Measurements from ENCODE around the gene KDSR.

The KDSR gene

DNA sequence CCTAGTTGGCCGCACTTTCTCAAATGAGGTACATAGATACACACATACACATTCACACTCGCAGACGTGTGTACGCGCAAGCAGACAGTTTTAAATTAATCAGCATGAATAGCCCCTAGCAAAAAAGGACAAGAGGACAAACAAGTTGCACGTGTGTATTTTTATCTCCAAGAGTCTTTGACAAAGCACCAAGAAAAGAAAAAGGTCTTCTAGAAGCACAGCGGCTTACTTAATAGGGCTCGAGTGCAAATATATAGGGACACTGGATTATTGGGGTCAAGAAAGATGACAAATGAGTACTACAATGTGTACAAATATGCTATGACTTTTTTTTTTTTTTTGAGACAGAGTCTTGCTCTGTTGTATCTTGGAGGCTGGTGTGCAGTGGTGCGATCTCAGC lies 45.7 kb downstream of the KDSR start:
- ATAC-seq (replicated peaks) (no peak), DNase-seq (no peak)
- Mint-ChIP-seq H3K36me3 (peaks cover 22 to 27% of the 10 kb centered on the region in 2 donors), H3K9me3 (no peaks in the 10 kb centered on the region), H3K27ac (peak overlapping the region; percentile 97), H3K4me3 (peak overlapping the region; percentile 93 to 94), H3K4me1 (peaks cover 19 to 26% of the 10 kb centered on the region in 2 donors), H3K27me3 (no peaks in the 10 kb centered on the region)

DNA sequence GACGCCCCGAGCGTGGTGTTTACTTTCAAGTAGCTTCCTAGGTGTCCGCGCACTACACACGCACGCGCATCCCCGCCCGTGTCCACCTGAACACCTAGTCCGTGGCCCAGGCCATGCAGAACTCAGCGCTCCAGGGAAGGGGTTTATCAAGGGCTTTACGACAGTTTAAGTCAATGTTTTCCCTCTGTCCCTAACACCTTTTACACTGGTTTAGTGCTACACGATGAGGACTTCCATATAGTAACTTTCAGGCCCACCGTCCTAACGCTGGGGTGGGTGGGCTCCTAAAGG lies 46.1 kb downstream of the KDSR start:
- peak overlapping the region; percentile 93 to 94 for H3K4me3 Mint-ChIP-seq
- no peak for ATAC-seq (replicated peaks)
- peak overlapping the region; percentile 97 for H3K27ac Mint-ChIP-seq
- H3K27me3 Mint-ChIP-seq = no peaks in the 10 kb centered on the region
- H3K36me3 Mint-ChIP-seq = peaks cover 24 to 30% of the 10 kb centered on the region in 2 donors
- H3K4me1 Mint-ChIP-seq = peaks cover 19 to 27% of the 10 kb centered on the region in 2 donors
- no peaks in the 10 kb centered on the region for H3K9me3 Mint-ChIP-seq
- no peak for DNase-seq

DNA sequence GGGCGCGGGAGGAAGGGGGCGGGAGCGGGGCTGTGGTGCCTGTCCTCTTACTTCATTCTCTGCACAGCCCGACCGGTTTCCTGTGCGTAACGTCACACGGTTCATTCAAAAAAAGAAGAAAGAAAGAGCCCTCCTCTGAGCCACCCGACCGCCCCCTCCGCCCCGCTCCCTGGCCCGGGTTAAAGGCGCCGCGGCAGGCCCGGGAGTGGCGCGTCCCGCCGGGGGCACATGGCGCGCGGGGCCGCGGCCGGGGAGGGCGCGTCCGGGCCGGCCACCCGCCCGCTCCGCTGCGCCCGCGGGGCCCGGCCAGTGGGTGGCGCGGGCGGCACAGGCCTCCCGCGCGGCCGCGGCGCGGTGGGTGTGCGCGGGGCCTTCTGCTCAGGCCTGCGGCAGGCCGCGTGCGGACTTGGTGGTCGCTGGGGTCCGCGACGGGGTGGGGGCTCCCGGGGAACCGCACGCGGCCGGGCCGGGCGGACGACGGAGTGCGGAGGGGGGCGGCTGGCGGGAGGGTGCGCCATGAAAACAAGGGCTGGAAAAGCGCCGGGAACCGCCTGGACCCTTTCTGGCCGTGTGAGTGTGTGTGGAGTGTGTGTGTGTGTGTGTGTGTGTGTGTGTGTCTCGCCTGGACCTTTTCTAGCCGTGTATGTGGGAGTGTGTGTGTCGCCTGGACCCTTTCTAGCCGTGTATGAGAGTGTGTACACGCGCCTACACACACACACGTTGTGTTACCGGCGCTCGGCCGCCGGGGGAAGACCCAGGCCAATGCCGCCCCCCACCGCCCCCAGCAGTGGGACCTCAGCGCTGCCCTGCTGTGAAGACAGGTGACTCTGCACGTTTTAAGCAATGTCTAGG lies 46.7 kb downstream of the KDSR start:
- H3K4me1 Mint-ChIP-seq = peaks cover 21 to 32% of the 10 kb centered on the region in 2 donors
- no peaks in the 10 kb centered on the region for H3K27me3 Mint-ChIP-seq
- peak overlapping the region; percentile 97 for H3K27ac Mint-ChIP-seq
- peaks cover 27 to 33% of the 10 kb centered on the region in 2 donors for H3K36me3 Mint-ChIP-seq
- H3K4me3 Mint-ChIP-seq = peak overlapping the region; percentile 93 to 94
- no peaks in the 10 kb centered on the region for H3K9me3 Mint-ChIP-seq
- ATAC-seq (replicated peaks) (peak; percentile 80 to 82), DNase-seq (peak; percentile 82)

DNA sequence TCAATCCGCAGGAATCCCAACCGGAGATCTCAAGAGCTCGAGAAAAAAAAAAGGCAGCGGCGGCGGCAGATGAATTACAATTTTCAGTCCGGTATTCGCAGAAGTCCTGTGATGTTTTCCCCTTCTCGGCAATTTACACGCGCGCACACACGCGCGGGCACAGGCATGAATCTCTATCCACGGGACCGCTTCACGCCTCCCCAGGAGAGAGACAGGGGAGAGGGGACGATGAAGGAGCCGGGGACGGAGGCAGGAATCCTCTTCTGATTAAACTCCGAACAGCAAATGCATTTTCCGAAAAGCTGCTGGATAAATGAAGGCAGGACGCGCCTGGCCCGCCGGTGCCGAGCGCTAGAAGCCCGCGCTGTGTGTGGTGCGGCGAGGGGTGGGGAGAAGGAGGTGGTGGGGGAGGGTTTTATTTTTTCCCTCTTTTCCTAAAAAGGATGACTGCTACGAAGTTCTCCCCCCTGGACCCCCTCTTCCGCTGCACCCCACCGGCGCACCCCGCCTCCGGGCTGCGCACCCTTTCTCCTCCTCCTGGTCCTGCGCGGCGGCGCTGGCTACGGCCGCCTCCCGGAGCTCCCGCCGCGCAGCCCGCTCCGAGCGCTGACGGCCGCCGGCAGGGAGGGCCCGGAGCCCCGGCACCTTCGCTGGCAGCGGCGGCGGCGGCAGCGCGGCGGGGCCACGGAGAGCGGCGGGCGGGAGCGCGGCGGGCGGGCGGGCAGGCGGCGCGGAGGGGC lies 47.5 kb downstream of the KDSR start, which contains the start of gene BCL2:
BCL2 (minus strand) TSS at position 387 of the 740 bp plus-strand sequence.
- DNase-seq (no peak), ATAC-seq (replicated peaks) (peak; percentile 19 to 32)
- Mint-ChIP-seq H3K27me3 (no peaks in the 10 kb centered on the region), H3K9me3 (no peaks in the 10 kb centered on the region), H3K4me1 (peaks cover 28 to 40% of the 10 kb centered on the region in 2 donors), H3K4me3 (peak within 1 kb of the TSS; percentile 94 to 97), H3K36me3 (peaks cover 35 to 41% of the 10 kb centered on the region in 2 donors), H3K27ac (peak within 1 kb of the TSS; percentile 98)

DNA sequence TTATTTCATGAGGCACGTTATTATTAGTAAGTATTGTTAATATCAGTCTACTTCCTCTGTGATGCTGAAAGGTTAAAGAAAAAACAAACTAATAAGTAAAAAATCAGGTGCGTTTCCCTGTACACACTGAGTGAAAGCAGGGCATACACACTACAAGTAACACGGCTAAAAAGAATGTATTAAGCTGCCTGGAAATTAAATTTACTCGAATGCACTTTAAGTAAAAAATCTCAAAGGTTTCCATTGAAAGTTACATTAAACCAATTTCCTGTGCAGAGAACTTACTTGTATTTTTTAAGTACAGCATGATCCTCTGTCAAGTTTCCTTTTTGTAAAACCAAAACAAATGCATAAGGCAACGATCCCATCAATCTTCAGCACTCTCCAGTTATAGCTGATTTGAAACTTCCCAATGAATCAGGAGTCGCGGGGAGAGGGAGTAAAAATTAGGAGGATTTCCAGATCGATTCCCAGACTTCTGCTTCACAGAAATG lies 48.1 kb downstream of the KDSR start:
- peak overlapping the region; percentile 94 to 97 for H3K4me3 Mint-ChIP-seq
- no peaks in the 10 kb centered on the region for H3K27me3 Mint-ChIP-seq
- peak overlapping the region; percentile 98 for H3K27ac Mint-ChIP-seq
- peaks cover 33 to 46% of the 10 kb centered on the region in 2 donors for H3K4me1 Mint-ChIP-seq
- DNase-seq = no peak
- no peak for ATAC-seq (replicated peaks)
- peaks cover 40 to 47% of the 10 kb centered on the region in 2 donors for H3K36me3 Mint-ChIP-seq
- no peaks in the 10 kb centered on the region for H3K9me3 Mint-ChIP-seq

DNA sequence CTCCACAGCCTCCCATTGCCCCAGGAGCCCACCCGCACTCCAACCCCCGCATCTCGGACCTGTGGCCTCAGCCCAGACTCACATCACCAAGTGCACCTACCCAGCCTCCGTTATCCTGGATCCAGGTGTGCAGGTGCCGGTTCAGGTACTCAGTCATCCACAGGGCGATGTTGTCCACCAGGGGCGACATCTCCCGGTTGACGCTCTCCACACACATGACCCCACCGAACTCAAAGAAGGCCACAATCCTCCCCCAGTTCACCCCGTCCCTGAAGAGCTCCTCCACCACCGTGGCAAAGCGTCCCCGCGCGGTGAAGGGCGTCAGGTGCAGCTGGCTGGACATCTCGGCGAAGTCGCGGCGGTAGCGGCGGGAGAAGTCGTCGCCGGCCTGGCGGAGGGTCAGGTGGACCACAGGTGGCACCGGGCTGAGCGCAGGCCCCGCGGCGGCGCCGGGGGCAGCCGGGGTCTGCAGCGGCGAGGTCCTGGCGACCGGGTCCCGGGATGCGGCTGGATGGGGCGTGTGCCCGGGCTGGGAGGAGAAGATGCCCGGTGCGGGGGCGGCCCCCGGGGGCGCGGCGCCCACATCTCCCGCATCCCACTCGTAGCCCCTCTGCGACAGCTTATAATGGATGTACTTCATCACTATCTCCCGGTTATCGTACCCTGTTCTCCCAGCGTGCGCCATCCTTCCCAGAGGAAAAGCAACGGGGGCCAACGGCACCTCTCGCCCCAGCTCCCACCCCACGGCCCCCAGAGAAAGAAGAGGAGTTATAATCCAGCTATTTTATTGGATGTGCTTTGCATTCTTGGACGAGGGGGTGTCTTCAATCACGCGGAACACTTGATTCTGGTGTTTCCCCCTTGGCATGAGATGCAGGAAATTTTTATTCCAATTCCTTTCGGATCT lies 48.8 kb downstream of the KDSR start:
- DNase-seq (peak; percentile 85), ATAC-seq (replicated peaks) (peak; percentile 66 to 69)
- Mint-ChIP-seq H3K9me3 (no peaks in the 10 kb centered on the region), H3K36me3 (peaks cover 40 to 53% of the 10 kb centered on the region in 2 donors), H3K4me1 (peaks cover 36 to 52% of the 10 kb centered on the region in 2 donors), H3K27me3 (no peaks in the 10 kb centered on the region), H3K27ac (peak overlapping the region; percentile 98), H3K4me3 (peak overlapping the region; percentile 94 to 97)

DNA sequence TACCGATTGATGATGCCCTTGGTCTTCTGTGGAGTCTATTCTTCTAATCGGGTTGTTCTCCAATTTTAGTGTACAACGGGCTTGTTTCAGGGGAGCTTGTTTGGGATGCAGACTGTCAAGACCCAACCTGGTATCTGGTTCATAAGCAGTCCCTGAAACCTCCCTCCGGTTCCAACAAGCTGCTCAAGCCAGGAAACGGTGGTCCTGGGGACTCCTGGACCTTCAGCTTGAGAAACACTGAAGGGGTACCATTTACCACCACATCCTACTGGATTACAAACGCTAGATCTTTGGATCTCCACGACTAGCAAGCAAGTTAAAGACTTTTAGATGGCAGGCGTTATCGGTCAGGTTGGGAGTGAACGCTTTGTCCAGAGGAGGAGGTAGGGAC lies 49.5 kb downstream of the KDSR start:
- peak overlapping the region; percentile 97 for H3K27ac Mint-ChIP-seq
- ATAC-seq (replicated peaks) (no peak), DNase-seq (no peak)
- H3K36me3 Mint-ChIP-seq = peaks cover 40 to 56% of the 10 kb centered on the region in 2 donors
- H3K4me3 Mint-ChIP-seq = peak overlapping the region; percentile 94 to 97
- H3K4me1 Mint-ChIP-seq = peaks cover 33 to 52% of the 10 kb centered on the region in 2 donors
- H3K9me3 Mint-ChIP-seq = no peaks in the 10 kb centered on the region
- H3K27me3 Mint-ChIP-seq = no peaks in the 10 kb centered on the region

DNA sequence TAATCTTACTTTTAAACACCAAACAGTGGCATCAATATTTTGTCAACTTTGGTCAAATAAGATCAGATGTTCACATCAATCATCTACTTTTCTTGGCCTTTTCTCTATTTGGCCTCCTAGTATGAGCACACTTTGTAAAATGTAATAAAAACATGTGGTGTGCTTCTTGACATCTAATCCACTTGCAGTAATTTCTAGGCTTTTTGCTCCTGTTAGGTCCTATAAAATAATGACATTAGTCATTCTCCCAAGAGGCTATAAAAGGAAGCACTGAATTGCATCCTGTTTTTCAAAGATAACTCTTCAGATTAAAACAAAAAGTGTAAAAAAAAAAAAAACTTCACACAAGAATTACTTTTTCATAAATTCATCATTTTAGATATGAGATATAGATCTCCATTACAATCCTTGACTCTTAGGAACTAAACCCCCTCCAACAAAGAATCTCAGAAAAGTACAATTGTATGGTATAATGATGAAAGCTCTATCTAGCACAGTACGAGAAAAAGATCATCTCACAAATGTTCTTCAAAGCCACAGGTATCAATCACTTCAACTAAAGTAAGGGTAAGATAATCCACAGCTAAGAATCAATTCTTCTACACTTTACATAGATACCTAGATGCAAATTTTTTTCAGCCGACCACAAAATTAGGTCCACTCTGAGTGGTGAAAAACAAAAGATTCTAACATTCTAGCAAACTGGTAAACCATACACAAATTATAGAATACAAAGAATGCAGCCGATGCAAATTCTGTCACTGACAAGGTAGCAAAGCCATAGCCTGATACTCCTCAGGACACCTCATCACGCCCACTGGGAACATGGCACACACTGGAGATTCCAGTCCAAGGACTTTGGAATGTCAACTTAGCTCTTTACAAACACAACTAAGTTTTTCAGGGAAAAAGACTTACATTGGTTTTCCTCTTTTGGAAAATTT lies 50.1 kb downstream of the KDSR start:
- ATAC-seq (replicated peaks) (no peak), DNase-seq (no peak)
- Mint-ChIP-seq H3K27ac (peak overlapping the region; percentile 97), H3K27me3 (no peaks in the 10 kb centered on the region), H3K4me1 (peaks cover 33 to 52% of the 10 kb centered on the region in 2 donors), H3K4me3 (peak overlapping the region; percentile 94 to 97), H3K36me3 (peaks cover 43 to 56% of the 10 kb centered on the region in 2 donors), H3K9me3 (no peaks in the 10 kb centered on the region)

DNA sequence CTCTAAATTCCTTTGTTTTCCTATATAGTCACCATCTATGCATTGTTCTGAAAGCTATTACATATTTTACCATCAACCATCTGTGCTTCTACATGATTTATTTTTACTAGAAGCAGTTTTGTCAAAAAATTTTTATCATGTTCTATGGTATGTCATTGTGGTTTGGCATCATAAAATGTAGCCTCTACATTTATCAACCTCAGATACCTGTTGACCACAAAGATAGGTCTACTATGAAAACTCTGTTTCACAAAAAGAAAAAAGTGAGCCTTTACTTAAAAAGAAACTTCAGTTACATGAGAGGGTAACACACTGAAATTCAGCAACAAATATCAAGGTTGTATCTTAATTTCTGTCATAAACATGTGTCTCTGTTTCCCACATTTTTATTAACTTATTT lies 51.1 kb downstream of the KDSR start:
- H3K4me1 Mint-ChIP-seq = peaks cover 34 to 54% of the 10 kb centered on the region in 2 donors
- DNase-seq (no peak), ATAC-seq (replicated peaks) (no peak)
- peak overlapping the region; percentile 87 for H3K27ac Mint-ChIP-seq
- peaks cover 48 to 61% of the 10 kb centered on the region in 2 donors for H3K36me3 Mint-ChIP-seq
- no peaks in the 10 kb centered on the region for H3K9me3 Mint-ChIP-seq
- H3K27me3 Mint-ChIP-seq = no peaks in the 10 kb centered on the region
- H3K4me3 Mint-ChIP-seq = peak overlapping the region; percentile 94 to 97

DNA sequence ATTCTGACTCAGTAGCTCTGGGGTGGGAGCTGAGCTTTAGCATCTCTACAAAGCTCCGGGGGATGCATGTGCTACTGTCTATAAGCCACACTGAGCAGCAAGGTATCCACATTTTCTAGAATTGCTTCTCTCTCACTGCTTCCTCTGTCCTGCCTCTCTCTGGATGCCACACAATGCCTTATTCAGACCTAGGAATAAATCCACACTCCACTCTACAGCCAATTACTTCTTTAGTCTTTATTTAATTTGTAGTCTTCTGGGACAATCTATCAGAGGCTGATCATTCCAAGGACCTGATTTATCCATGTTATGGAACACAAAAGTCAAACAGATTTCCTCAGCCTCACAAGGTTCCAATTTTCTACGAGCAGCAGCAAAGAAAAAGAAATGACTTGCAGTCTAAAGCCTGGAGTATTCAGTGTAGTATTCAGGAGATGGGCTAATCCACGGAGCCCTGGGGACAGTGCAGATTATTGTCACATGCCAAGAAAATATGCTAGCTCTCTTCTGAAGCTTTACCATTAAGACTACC lies 51.8 kb downstream of the KDSR start:
- H3K4me3 Mint-ChIP-seq = peak overlapping the region; percentile 94 to 97
- H3K27me3 Mint-ChIP-seq = no peaks in the 10 kb centered on the region
- DNase-seq (no peak), ATAC-seq (replicated peaks) (no peak)
- peaks cover 0 to 2% of the 10 kb centered on the region in 2 donors for H3K9me3 Mint-ChIP-seq
- peak overlapping the region; percentile 56 for H3K27ac Mint-ChIP-seq
- peaks cover 36 to 57% of the 10 kb centered on the region in 2 donors for H3K4me1 Mint-ChIP-seq
- peaks cover 53 to 68% of the 10 kb centered on the region in 2 donors for H3K36me3 Mint-ChIP-seq

DNA sequence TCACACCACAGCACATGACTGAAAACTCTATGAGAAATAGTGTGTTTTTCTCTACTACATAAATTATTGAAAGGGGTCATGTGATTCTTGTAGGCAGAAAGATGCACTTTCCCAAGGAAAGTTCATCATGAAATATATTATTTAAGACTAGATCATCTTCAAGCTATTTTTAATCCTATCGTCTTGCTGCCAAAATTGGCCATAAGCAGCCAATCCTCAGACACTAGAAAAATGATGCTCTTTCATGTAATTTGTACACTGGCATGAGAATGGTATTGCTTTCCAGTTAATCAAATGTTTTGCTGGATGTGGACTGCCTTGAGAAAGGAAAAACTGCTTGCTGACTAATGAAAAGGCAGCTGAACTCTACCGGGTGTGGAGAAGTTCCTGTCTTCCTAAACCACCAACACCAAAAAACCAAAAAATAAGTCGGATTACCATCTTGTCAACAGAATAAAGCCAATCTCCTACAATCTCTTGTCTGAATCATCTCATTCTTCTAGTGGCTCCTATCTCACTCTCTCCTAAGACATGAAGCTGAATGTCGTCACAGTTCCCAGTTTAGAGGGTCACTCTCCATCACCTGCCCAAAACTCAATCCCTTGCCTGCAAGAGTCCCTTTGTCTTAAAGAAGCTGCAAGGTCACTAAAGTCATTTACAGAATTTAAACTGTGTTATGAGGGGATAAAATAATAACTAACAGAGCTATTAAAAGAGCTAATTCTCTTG lies 52.8 kb downstream of the KDSR start:
- DNase-seq (no peak), ATAC-seq (replicated peaks) (no peak)
- Mint-ChIP-seq H3K36me3 (peaks cover 58 to 73% of the 10 kb centered on the region in 2 donors), H3K27ac (peak overlapping the region; percentile 83), H3K4me3 (peak overlapping the region; percentile 94 to 97), H3K4me1 (peaks cover 41 to 65% of the 10 kb centered on the region in 2 donors), H3K9me3 (peaks cover 0 to 3% of the 10 kb centered on the region in 2 donors), H3K27me3 (no peaks in the 10 kb centered on the region)

DNA sequence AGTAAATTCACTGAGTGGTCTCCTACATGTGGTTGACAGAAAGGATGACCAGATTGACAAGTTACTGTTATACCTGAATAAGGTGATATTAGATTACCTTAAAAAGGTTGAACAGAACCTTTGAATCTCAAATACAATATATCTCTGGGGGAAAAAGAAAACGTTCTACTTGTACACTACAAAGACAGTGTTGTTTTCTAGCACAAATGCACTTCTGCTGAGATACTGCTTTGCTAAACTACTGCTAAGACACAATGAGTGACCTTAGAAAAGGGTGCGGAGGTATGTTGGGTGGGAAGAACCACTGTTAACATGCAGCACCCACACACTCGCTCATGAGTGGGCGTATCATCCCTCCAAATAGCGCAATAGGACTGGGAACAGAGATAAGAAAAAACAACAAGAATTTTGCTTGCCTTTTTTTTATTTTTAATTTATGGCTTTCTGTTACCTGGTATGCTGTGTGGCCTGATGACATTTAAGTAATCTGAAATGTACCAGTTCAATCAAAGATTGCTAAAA lies 53.5 kb downstream of the KDSR start:
- H3K9me3 Mint-ChIP-seq = peaks cover 0 to 3% of the 10 kb centered on the region in 2 donors
- H3K27ac Mint-ChIP-seq = peak overlapping the region; percentile 95
- H3K36me3 Mint-ChIP-seq = peaks cover 51 to 71% of the 10 kb centered on the region in 2 donors
- H3K27me3 Mint-ChIP-seq = no peaks in the 10 kb centered on the region
- DNase-seq (no peak), ATAC-seq (replicated peaks) (no peak)
- H3K4me3 Mint-ChIP-seq = peak overlapping the region; percentile 94 to 97
- H3K4me1 Mint-ChIP-seq = peaks cover 44 to 72% of the 10 kb centered on the region in 2 donors
